Measurements from ENCODE around the gene SET.

GRCh38 chr9:128718475-128718874 is 29.5 kb downstream of the SET start:
- TF ChIP-seq CTCF (conservative IDR thresholded peaks at IDR 0.05; ENCODE audit: low read depth in 2 of 2): no peak
- no peak for TF ChIP-seq ETS1 (IDR thresholded peaks at IDR 0.05)
- TF ChIP-seq EZH2 (IDR thresholded peaks at IDR 0.05; ENCODE audit: low read depth, unreplicated experiment): no peak
- no peak for TF ChIP-seq POLR2AphosphoS5 (IDR thresholded peaks at IDR 0.05; ENCODE audit: low read depth)
- no peak for TF ChIP-seq REST (IDR thresholded peaks at IDR 0.05; ENCODE audit: unreplicated experiment)

Measured in GM23338 (cell line).